ENCODE measurements around the gene DDX5. TPM values are rescaled to one million over a fixed set of nuclear protein-coding genes. Genes with fewer than 3 reads are reported as not detected.

DDX5 gene
- total and polyA plus RNA-seq, 2 of the 13 experiments (the other 11 are each of a cell fraction or from before 2014, with no cell fraction given): 503 to 684 TPM

DNA sequence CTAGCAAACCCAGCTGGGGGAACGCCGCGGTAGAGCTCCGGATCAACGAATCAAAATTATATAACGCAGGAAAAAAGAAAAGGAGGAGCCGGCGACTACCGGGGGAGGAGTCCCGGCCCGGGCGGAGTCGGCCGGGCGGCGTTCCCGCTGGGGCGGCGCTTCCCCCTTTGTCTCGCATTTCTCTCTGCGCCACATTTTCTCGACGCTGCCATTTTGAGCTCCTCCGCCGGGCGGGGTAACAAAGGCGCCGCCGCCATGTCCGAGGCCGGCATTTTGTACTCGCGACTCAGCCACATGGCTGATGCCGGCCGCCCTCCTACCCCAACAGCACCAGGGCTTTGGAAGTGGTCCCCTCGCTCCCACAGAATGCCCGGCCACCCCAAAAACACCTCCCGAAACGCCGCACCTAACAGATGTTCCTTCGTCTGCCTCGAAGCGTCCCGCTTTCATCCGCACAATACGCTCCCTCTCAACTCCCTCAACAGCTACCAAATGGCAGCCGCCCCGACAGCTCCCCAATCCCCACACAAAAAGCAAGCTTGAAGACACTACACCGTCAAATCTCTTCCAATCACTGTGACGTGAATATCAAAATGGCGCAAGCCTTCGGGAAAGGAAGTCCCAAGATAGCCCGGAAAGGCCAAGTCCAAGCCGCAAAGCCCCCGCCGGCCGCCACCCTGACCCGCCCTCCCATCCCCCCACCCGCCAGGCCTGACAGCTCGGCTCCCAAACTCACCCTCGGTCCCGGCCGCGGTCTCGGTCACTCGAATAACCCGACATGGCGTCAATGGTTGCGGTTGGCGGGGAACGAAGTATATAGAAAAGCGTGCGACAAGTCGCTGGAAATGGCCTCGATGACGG is 519 bp downstream of the DDX5 start (continued):
- peak; percentile 57; the same call in 1 of the 2 replicates for TF ChIP-seq SPEN (CRISPR knock-in tag; IDR thresholded peaks at IDR 0.05; ENCODE audit: low read depth)
- TF ChIP-seq ARHGAP35 (CRISPR knock-in tag; IDR thresholded peaks at IDR 0.05; ENCODE audit: borderline replicate concordance): no peak
- no peak; the same call in 1 of the 2 replicates for TF ChIP-seq ZC3H13 (CRISPR knock-in tag; IDR thresholded peaks at IDR 0.05)
- TF ChIP-seq SIN3A (IDR thresholded peaks at IDR 0.05; ENCODE audit: borderline replicate concordance, low read depth, low read length): 0 out of 2 replicates have a peak, but pooled peaks have one; percentile 52
- no peak for TF ChIP-seq ZSCAN29 (CRISPR knock-in tag; conservative IDR thresholded peaks at IDR 0.05)
- TF ChIP-seq ZNF879 (CRISPR knock-in tag; IDR thresholded peaks at IDR 0.05): no peak
- TF ChIP-seq SIN3B (IDR thresholded peaks at IDR 0.05; ENCODE audit: low read length): no peak; the same call in 1 of the 2 replicates
- no peak for TF ChIP-seq SRSF9 (IDR thresholded peaks at IDR 0.05; ENCODE audit: borderline replicate concordance, insufficient read depth, low read depth, low read length, poor library complexity, severe bottlenecking)
- no peak for TF ChIP-seq FOXC1 (CRISPR knock-in tag; IDR thresholded peaks at IDR 0.05; ENCODE audit: borderline replicate concordance)
- TF ChIP-seq, protein P1, sequence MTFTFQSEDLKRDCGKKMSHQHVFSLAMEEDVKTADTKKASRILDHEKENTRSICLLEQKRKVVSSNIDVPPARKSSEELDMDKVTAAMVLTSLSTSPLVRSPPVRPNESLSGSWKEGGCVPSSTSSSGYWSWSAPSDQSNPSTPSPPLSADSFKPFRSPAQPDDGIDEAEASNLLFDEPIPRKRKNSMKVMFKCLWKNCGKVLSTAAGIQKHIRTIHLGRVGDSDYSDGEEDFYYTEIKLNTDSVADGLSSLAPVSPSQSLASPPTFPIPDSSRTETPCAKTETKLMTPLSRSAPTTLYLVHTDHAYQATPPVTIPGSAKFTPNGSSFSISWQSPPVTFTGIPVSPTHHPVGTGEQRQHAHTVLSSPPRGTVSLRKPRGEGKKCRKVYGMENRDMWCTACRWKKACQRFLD (CRISPR knock-in tag; IDR thresholded peaks at IDR 0.05; ENCODE audit: borderline replicate concordance): peak; percentile 72; the same call in 1 of the 2 replicates
- peak; percentile 72 for TF ChIP-seq RBM22 (optimal IDR thresholded peaks at IDR 0.05; ENCODE audit: low read length)
- no peak for TF ChIP-seq ZNF549 (CRISPR knock-in tag; IDR thresholded peaks at IDR 0.05)
- peak; percentile 41; the same call in 1 of the 2 replicates for TF ChIP-seq ISL2 (CRISPR knock-in tag; IDR thresholded peaks at IDR 0.05)
- TF ChIP-seq ARNTL (CRISPR knock-in tag; IDR thresholded peaks at IDR 0.05): peak; percentile 64; the same call in 1 of the 2 replicates
- TF ChIP-seq, protein P2, sequence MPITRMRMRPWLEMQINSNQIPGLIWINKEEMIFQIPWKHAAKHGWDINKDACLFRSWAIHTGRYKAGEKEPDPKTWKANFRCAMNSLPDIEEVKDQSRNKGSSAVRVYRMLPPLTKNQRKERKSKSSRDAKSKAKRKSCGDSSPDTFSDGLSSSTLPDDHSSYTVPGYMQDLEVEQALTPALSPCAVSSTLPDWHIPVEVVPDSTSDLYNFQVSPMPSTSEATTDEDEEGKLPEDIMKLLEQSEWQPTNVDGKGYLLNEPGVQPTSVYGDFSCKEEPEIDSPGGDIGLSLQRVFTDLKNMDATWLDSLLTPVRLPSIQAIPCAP (CRISPR knock-in tag; IDR thresholded peaks at IDR 0.05; ENCODE audit: low read depth): no peak
- no peak for TF ChIP-seq ZNF652 (CRISPR knock-in tag; IDR thresholded peaks at IDR 0.05; ENCODE audit: borderline replicate concordance, low read depth)
- no peak for TF ChIP-seq ZFX (CRISPR knock-in tag; IDR thresholded peaks at IDR 0.05; ENCODE audit: low read depth)
- TF ChIP-seq, protein P3, sequence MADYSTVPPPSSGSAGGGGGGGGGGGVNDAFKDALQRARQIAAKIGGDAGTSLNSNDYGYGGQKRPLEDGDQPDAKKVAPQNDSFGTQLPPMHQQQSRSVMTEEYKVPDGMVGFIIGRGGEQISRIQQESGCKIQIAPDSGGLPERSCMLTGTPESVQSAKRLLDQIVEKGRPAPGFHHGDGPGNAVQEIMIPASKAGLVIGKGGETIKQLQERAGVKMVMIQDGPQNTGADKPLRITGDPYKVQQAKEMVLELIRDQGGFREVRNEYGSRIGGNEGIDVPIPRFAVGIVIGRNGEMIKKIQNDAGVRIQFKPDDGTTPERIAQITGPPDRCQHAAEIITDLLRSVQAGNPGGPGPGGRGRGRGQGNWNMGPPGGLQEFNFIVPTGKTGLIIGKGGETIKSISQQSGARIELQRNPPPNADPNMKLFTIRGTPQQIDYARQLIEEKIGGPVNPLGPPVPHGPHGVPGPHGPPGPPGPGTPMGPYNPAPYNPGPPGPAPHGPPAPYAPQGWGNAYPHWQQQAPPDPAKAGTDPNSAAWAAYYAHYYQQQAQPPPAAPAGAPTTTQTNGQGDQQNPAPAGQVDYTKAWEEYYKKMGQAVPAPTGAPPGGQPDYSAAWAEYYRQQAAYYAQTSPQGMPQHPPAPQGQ (CRISPR knock-in tag; IDR thresholded peaks at IDR 0.05; ENCODE audit: borderline replicate concordance): 0 out of 2 replicates have a peak, but pooled peaks have one; percentile 72
- no peak for TF ChIP-seq ZNF616 (CRISPR knock-in tag; IDR thresholded peaks at IDR 0.05; ENCODE audit: low read depth)
- peak; percentile 72 for TF ChIP-seq ZNF883 (CRISPR knock-in tag; IDR thresholded peaks at IDR 0.05; ENCODE audit: not compliant biosample characterization)
- no peak for TF ChIP-seq ATAD3A (CRISPR knock-in tag; IDR thresholded peaks at IDR 0.05)
- TF ChIP-seq, protein P4, sequence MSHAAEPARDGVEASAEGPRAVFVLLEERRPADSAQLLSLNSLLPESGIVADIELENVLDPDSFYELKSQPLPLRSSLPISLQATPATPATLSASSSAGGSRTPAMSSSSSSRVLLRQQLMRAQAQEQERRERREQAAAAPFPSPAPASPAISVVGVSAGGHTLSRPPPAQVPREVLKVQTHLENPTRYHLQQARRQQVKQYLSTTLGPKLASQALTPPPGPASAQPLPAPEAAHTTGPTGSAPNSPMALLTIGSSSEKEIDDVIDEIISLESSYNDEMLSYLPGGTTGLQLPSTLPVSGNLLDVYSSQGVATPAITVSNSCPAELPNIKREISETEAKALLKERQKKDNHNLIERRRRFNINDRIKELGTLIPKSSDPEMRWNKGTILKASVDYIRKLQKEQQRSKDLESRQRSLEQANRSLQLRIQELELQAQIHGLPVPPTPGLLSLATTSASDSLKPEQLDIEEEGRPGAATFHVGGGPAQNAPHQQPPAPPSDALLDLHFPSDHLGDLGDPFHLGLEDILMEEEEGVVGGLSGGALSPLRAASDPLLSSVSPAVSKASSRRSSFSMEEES (CRISPR knock-in tag; IDR thresholded peaks at IDR 0.05): peak; percentile 69
- peak; percentile 32; the same call in 1 of the 2 replicates for TF ChIP-seq ZNF556 (CRISPR knock-in tag; IDR thresholded peaks at IDR 0.05; ENCODE audit: borderline replicate concordance)

Measured in HepG2 (cell line).